Activated gamma-delta T cell (primary cell): Measurements from ENCODE around the gene VGLL3.

Source experiments
- DNase-seq: peaks from one replicate; lab custom pipeline; 2025; lab: John Stamatoyannopoulos, UW
- total RNA-seq, 2 donors: gene quantifications; one replicate each; lab custom pipeline; 2026; lab: John Stamatoyannopoulos, UW

The VGLL3 gene
- total RNA-seq, result 0 to 0.04 reads per million in 2 donors

GRCh38 chr3:86990734-86991481, at the start of gene VGLL3:
Gene VGLL3 (minus strand): TSS chr3:86991149. CDS start chr3:86990743, 406 bp downstream.
- DNase-seq, result no peak

GRCh38 chr3:87037652-87038051, 46.7 kb upstream of the VGLL3 start:
- DNase-seq, result no peak

- no peak for DNase-seq
Observed at GRCh38 chr3:87036671-87037070, 45.7 kb upstream of the VGLL3 start.

- DNase-seq, result no peak
Observed at GRCh38 chr3:87035339-87035738, 44.4 kb upstream of the VGLL3 start.

GRCh38 chr3:87033205-87033604, 42.3 kb upstream of the VGLL3 start:
- DNase-seq, result no peak

- no peak for DNase-seq
Observed at GRCh38 chr3:87025661-87026645, 35.0 kb upstream of the VGLL3 start.

- peak; percentile 8 for DNase-seq
Observed at GRCh38 chr3:87017370-87017769, 26.4 kb upstream of the VGLL3 start.

GRCh38 chr3:87009271-87009670, 18.3 kb upstream of the VGLL3 start:
- DNase-seq, result no peak

GRCh38 chr3:87006844-87007439, 16.0 kb upstream of the VGLL3 start:
- no peak for DNase-seq

- DNase-seq, result no peak
Observed at GRCh38 chr3:87004883-87005282, 13.9 kb upstream of the VGLL3 start.

GRCh38 chr3:87002346-87002745, 11.4 kb upstream of the VGLL3 start:
- DNase-seq, result no peak

- no peak for DNase-seq
Observed at GRCh38 chr3:87001473-87002098, 10.6 kb upstream of the VGLL3 start.

- DNase-seq, result no peak
Observed at GRCh38 chr3:87000940-87001339, 10.0 kb upstream of the VGLL3 start.

GRCh38 chr3:86998569-86998968, 7.6 kb upstream of the VGLL3 start:
- no peak for DNase-seq

- DNase-seq, result no peak
Observed at GRCh38 chr3:86996261-86996955, 5.5 kb upstream of the VGLL3 start.

- no peak for DNase-seq
Observed at GRCh38 chr3:86995537-86995936, 4.6 kb upstream of the VGLL3 start.

- no peak for DNase-seq
Observed at GRCh38 chr3:86993704-86994103, 2.8 kb upstream of the VGLL3 start.

GRCh38 chr3:86991840-86992435, 989 bp upstream of the VGLL3 start:
- no peak for DNase-seq

- DNase-seq, result no peak
Observed at GRCh38 chr3:86991482-86991815, 500 bp upstream of the VGLL3 start.

- DNase-seq, result peak; percentile 7
Observed at GRCh38 chr3:86990012-86990733, 776 bp downstream of the VGLL3 start.
